ENCODE measurements around the gene CNTN5.

Gene CNTN5

DNA sequence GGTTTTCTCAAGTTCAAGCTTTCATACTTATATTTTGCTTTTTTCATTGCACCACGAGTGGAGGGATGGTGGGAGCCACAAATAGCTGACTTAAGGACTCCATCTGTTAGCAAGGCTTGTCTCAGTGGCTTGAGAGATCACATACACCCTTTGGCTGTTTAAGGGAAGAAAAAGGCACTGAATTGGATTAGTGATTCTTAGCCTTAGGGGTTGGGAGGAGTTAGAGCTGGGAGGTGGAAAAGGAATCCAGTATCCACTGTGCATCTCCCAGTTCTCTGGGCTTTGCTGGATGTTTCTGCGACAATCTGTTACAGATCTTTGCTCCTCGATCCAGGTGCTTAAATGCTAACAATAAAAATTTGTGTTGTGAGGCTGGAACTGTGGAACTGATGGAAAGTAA, 593.6 kb downstream of the CNTN5 start:
- no peak for DNase-seq (ENCODE audit: low read depth in 2 of 2)

DNA sequence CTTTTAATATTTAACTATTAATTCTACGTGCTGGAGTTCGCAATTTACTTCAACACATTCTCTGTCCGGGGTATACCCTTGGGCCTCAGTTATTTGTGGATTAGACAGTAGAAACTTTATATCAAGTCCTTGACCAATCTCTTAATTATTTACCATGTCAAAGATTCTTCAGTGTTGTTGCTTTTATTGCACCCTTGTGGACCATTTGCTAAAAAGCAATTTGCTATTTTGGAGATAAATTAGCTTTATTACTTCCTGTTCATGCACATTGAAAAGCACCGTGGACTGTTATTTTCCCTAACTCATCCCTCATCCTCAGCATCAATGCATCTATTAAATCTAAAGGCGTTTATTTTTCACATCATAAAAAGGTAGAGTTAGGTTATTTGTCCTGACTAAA, 609.9 kb downstream of the CNTN5 start:
- no peak for DNase-seq (ENCODE audit: low read depth in 2 of 2)

DNA sequence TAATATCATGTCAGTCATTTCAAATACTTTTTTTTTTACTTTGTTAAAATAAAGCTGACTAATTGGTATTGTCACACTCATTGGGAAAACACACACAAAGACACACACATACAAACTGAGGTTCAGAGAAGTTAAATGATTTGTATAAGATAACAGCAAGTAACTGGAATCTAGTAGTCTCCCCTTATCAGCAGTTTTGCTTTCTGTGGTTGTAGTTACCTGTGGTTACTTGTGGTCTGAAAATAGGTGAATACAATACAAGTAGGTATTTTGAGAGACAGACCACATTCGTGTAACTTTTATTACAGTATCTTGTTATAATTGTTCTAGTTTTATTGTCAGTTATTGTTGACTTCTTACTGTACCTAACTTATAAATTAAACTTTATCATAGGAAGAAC, 610.9 kb downstream of the CNTN5 start:
- DNase-seq (ENCODE audit: low read depth in 2 of 2): no peak

DNA sequence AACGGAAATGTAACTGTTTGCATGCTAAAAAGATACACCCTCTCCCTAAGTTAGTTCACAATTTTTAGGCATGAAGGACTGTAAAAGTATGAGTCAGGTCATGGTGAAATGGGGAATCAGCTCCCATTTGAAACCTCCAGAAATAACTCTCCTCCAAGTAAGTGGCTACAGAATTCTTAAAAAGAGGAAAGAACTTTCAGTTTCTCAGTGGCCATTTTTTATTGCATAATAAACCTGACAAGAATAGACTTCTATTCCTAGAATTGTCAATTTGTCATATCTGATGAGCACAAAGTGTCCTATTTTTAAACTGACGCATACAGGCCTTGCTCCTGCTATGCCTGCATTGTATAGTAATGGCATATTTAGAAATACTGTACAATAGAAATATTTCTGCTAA, 612.2 kb downstream of the CNTN5 start:
- DNase-seq (ENCODE audit: low read depth in 2 of 2): no peak

DNA sequence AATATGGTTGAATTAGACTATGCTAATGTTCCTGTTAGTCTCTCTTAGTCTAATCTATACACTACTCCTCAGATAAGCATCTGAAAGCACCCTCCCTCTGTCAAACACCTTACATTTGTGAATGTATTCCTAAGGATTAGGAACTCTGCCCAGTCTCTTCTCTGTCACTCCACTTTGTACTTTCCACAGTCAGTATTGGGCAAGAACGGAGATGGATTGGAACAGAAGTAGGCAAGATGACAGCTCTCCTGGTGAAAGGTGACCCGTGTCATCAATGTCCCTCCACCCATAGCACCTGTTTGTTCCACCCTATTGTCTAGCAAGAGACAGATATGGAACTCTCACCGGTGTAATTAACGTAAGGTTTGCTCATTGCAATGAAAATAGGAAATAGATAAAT, 613.8 kb downstream of the CNTN5 start:
- no peak for DNase-seq (ENCODE audit: low read depth in 2 of 2)

DNA sequence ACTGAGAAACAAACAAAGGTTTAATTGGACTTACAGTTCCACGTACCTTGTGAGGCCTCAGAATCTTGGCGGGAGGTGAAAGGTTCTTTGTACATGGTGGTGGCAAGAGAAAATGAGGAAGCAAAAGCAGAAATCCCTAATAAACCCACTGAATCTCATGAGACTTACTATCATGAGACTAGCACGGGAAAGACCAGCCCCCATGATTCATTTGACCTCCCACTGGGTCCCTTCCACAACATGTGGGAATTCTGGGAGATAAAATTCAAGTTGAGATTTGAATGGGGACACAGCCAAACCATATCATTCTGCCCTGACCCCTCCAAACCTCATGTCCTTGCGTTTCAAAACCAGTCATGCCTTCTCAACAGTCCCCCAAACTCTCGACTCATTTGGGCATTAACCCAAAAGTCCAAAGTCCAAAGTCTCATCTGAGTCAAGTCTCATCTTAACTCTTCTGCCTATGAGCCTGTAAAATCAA, 617.4 kb downstream of the CNTN5 start:
- DNase-seq (ENCODE audit: low read depth in 2 of 2): no peak

DNA sequence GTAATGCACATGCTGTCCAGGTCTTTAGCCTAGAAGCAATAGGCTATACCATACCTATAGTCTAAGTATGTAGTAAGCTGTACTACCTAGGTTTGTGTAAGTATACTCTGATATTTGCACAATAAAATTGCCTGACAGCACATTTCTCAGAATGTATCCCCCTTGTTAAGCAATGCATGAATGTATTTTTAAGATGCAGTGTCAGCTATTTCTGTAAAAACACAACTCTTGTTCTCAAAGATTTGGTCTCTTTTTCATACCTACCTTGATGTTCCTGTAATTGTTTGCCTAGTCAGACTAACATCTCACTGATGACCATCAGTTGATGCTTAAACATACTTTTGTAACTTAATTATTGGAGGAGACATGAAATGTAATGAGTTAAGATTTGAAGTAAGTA, 619.9 kb downstream of the CNTN5 start:
- no peak for DNase-seq (ENCODE audit: low read depth in 2 of 2)

DNA sequence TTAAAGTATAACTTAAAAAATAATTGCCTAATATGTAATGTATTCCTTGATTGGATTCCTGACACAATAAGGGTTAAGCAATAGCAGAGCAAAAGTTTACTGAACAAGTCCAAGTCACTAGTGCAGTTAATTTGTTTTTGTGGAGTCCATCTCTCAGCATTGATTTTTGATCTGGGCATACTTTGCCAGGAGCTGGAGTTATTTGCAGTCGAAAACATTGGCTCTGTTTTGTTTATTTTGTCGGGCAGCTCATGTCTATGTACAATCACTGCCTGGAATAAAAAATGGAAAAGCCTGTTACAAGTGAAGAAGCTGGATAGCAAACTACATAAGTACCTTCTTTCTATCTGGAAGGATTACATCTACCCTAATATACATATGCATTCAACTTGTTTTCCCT, 625.2 kb downstream of the CNTN5 start:
- DNase-seq (ENCODE audit: low read depth in 2 of 2): no peak

DNA sequence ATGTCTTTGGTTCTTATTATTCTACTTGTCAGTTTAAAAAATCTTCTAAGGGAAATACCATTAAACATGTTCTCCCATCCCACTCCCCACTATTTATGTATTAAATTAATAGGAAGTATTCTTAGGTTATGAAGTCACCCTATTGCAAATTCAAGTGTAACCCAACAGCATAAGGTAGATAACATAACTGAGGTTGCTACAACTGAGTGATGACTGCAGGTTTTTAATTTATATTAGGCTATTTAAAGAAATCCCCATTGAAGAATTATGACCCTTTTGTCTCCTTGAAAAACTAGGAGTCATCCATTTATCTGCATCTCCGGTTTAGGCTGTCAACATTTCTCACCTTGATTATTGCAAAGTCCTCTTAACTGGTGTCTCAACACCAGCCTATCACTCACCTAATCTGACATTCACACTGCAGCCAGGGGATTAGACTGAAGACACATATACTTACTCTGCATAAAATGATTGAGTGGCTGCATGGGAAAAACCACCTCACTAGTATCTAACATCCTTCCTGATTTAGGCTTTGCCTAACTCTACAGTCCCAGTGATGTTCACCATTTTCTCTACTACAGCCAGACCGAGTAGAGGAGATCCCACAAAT, 649.4 kb downstream of the CNTN5 start:
- no peak for DNase-seq (ENCODE audit: low read depth in 2 of 2)

DNA sequence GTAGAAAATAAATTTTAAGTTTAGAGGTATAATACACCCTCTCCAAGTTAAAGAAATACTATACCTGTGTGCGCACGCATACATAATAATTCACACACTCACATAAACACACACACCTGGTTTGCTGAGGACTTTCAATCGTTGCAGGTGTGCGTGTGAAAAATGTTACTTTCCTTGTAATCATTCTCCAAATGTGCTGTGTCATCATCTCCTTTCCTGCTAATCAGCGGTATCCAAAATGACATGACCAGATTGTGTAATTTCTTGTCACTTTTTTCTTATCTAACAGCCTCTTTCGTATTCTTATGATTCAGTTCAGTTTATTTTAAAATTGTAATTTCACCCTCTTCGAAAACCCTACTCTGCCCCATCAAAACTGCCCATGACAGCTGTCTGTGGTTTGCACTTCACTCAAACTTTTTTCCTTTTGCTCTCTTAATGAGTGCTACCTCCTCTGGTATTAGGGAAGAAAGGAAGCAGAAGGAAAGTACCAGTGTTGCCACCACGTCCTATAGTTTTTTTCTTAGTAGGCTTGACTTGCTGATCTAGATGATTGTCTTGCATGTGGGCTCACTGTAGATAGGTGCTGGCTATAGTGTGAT, 651.2 kb downstream of the CNTN5 start:
- DNase-seq (ENCODE audit: low read depth in 2 of 2): no peak

DNA sequence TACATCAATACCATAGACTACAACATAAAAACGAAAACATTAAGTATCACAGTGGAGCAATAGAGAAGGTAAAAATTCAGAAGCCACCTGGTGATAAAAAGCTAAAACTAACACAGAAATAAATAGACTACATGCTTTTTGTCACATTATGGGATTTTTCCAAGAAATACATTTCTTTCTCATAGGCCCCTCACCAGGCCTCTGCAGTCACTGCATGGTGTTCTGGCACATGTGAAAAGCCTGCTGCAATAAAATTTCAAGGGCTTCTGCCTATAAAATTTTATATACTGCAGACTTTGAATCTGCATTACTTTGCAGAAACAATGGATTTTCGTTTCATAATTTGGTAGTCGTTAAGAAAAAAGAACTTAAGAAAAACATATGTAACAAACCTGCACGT, 655.5 kb downstream of the CNTN5 start:
- no peak for DNase-seq (ENCODE audit: low read depth in 2 of 2)

DNA sequence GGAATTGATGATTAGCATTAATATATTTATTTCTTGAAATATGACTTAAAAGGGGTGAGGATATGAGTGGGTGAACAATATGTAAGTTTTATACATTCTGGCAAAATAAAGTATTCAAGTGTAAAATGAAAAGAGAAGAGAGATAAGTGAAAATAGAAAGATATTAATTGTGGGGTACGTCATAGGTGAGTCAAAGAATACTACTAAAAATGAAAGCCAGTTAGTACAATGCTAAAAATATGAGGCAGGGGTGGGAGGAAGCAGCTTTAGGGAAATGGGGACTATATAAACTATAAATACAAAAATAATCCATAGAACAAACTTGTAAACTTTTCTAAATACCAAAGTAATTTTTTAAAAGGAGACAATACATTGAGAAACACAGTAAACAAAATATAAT, 661.4 kb downstream of the CNTN5 start:
- DNase-seq (ENCODE audit: low read depth in 2 of 2): no peak

DNA sequence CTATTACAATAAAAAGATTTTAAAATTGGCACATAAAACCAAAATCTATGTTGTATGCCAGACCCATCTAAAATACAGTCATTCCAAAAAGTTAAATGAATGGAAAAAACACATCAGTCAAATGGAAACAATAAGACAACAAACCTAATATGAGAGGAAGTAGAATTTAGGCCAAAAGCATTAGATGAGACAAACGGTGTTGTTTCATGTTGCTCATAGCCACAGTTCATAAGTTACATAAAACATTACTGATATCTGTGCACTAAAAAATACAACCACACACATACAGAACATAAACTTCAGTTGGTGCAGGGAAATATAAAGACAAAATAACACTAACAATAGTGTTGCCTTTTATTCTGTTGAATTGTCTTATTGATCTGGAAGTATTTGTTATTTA, 661.9 kb downstream of the CNTN5 start:
- no peak for DNase-seq (ENCODE audit: low read depth in 2 of 2)

DNA sequence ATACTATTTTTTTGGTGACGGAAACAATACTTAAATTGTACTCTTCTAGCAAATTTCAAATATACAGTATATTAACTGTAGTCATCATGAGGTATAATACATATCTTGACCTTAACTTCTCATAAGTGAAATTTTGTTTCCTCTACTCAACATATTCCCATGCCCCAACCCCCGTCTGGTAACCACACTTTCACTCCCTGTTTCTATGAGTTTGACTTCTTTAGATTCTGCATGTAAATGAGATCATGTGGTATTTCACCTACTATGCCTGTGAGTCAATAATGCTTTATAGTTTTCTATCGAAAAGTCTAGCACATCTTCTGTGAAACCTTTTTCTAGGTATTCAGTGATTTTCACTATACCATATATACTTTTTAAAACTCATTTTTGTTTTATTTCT, 663.2 kb downstream of the CNTN5 start:
- no peak for DNase-seq (ENCODE audit: low read depth in 2 of 2)

DNA sequence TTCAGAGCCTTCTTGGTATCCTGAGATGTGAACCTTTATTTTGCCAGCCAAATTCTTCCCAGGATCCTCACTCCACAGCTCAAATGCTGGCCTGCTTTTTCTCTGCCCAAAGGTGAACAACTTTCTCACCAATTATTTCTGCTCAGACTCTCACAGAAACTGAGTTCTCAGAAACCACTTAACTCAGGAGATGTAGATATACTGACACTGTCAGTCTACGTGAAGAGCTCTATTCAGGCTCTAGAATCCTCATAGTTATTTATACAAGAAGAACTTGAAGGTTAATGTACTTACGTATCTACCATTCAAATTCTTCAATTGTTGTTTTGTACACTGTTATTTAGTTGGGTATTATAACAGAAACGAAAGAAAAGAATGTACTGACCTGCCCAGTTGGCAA, 666.1 kb downstream of the CNTN5 start:
- DNase-seq (ENCODE audit: low read depth in 2 of 2): no peak

DNA sequence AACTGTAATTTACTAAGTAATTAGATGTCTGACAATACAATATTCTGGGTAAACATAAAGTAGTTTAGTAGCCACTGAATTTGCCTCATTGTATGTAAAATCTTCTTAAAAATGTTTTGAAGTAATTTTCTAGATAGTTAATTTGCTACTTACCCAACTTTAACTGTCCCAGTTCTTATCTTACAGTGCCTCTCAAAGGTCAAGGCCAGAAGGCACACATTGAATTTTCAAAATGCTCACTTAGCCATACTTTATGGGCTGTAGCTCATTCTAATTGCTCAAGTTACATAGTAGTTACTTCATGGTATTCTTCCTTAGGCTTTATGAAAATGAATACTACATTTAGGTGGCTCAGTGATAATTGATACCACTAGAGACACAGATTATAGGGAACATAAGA, 666.6 kb downstream of the CNTN5 start:
- no peak for DNase-seq (ENCODE audit: low read depth in 2 of 2)

DNA sequence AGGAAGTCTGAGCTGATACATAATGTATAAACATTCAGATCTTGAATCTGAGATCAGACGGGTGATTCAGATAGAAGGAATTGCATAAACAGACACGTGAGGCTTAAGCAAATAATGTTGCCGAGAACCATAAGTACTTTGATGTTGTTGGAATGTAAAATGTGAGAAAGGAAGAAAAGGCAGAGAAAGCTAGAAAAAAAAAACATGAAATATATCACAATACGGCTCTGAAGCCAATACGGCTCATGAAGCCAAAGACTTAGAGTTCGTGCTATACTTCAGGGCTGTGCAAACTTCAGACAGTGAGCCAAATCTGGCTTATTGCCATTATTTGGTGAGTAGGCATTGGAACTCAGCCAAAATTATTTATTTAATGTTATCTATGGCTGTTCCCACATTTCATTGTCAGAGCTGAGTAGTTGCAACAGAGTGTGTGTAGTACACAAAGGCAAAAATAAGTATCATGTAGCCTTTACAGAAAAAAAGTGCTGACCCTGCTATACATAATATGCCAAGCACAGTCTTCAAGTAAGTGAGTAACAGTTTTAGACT, 673.3 kb downstream of the CNTN5 start:
- no peak for DNase-seq (ENCODE audit: low read depth in 2 of 2)

DNA sequence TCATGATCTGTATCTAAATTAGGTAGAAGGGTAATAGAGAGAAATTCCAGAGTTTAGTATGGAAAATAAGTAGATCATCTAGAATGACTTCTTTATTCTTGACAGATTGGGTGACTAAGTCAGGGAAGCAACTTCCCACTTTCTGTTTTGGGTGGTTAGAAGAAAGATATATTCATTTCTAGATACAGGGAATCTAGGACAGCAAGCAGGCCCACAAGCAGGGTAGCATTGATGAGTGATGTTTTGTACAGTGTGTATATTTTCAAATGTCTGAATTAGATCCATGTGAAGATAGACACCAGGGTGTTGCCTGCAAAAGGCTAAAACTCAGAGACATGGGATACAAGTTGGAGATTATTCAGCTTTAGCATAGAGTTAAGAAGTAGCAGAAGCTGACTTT, 674.4 kb downstream of the CNTN5 start:
- no peak for DNase-seq (ENCODE audit: low read depth in 2 of 2)

DNA sequence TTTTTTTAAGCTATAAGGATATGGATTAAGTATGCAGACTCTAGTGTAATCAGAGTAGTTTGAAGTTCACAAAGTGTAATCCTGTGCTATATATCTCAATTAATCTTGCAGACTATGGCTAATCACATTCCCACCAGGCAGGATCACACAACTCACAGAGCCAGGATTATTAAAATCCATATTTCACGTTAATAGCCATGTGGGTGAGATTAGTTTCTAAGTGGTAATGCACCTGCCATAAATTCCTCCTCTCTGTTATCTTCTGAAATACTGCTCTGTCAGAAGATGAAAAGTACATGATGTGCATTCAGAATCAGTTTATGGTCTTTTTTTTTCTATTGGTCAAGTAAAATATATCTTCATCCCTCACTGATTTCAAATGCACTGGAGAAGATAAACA, 686.1 kb downstream of the CNTN5 start:
- DNase-seq (ENCODE audit: low read depth in 2 of 2): no peak

DNA sequence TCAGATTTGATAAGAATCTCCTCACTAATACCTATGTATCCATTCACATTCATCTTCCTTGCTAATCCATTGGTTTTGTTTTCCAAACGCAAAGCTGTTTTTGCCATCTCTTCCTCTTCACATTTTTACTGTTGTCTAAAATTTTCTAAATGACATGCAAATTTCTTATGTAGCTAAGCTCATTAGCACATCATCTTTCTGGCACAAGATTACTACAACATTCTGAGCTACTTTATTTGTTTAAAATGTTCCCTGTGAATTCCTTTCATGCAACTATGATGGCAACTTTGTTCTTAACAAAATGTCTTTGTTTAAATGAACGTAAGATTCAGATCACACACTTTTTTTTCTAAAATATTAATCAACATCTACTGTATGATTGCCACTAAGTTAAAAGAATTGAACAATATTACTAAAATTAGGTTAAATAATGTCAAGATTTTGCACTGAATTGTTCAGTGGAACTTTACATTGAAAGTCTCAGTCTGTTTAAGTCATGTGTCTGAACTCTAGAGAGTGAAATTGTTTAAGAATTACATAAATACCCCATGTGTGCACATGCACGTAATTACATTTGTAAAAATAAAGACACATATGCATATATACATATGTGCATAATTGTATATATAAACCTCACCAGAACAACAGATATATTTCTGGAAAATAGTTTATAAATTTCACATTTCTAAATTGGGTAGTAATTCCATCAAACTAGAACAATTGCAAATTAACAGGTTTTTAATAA, 688.4 kb downstream of the CNTN5 start:
- no peak for DNase-seq (ENCODE audit: low read depth in 2 of 2)

DNA sequence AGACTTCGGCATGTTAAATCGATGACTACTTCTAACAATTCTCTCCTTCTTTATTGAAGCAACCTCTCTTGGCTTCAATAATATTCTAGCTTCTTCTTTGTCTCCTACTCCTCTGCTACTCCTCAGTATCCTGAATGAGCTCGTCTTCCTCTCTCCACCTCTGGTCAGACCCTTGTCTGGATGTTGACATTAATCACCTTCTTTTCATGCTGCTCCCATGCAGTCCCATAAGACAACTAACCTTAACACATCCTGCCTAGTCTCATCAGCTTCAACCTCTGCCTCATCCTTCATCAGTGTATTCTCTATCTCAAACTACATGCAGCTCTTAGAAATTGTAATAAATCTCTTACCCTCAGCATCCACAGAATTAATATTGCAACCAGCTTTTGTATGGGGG, 695.6 kb downstream of the CNTN5 start:
- no peak for DNase-seq (ENCODE audit: low read depth in 2 of 2)

DNA sequence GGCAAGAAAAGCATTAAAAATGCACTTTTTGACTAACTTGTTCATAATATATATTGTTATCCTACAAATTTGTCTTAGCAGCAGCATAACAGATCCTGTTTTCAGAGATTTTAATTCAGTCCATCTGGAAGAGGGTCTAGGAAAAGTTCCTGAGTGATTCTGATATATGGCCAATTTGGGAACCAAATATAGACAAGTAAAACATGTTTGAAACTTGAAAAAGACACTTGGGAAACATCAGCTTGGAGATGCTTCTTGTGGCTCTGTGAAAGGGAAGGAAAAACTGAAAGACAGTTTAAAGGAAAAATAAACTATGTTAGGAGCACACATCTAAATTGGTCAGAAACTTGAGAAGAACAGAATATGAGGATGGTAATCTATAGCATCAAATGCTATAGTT, 697.5 kb downstream of the CNTN5 start:
- DNase-seq (ENCODE audit: low read depth in 2 of 2): no peak

DNA sequence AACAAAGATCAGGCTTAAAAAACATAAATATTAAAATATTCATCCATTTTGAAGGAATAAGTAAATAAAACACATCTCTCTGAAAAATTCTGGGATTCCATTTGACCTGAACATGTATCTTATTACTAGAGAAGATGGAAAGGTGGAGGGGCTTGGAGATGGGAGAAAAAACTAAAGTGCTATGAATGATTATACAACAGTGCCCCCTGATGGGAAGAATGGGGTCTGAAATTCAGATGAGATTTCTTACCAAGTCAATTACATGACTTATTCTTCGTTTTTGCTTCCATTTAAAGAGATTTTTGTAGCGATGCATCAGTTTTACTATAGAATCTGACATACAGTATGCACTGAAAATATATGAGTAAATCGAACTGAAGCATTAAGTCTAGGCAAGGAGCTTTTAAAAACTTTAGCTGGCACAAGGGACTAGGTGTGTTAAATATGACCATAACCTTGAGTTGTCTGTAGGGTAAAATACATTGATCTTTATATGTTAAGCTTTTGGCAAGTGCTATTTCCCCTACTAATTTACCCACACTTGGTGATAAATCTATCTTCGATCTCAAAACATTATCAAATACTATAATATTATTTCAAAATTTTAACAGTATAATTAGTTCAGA, 718.8 kb downstream of the CNTN5 start:
- no peak for DNase-seq (ENCODE audit: low read depth in 2 of 2)
